Panc1 (cell line): ENCODE measurements around the gene C19orf38. TPM values are rescaled to one million over a fixed set of nuclear protein-coding genes. Genes with fewer than 3 reads are reported as not detected.

Experiments used
- ATAC-seq: fragments of 200-7000 bp; cut with Tn5 transposase; 2 replicates; pipeline ENCODE4 v1.9.1; 2020; ENCODE audit warnings: mild to moderate bottlenecking, moderate library complexity
- BruUV-seq: library from RNA; stranded (reverse); fragments of 400-500 nt; replicated peaks from 2 replicates; lab custom pipeline; 2021; lab: Mats Ljungman, UMichigan
- CTCF ChIA-PET: fragments of 300-600 bp; sonication (Branson Sonifier 250); formaldehyde crosslinking; loops from one replicate; lab custom pipeline; 2022; ENCODE audit warnings: antibody characterized with exemption; lab: Charles Lee
- POLR2A ChIA-PET: fragments of 300-600 bp; sonication (Branson Sonifier 250); formaldehyde crosslinking; loops from one replicate; lab custom pipeline; 2022; ENCODE audit warnings: antibody characterized with exemption; lab: Charles Lee
- DNase-seq: peaks from one replicate; pipeline ENCODE4 v3.0.0-alpha.2; 2010; ENCODE audit warnings: low read depth, low spot score
- H3K27ac ChIP-seq: 2 replicates; pipeline ENCODE4 v1.5.1; 2011; ENCODE audit warnings: mild to moderate bottlenecking, low read length, inconsistent platforms
- H3K27me3 ChIP-seq: fragments of 200-500 bp; sonication (Bioruptor generic); 2 replicates; pipeline ENCODE4 v1.6.0; 2014; ENCODE audit warnings: low read length, inconsistent platforms; ENCODE audit not compliant: control insufficient read depth, insufficient read depth
- H3K36me3 ChIP-seq: fragments of 200-500 bp; sonication (Bioruptor generic); 2 replicates; pipeline ENCODE4 v1.5.1; 2014; ENCODE audit warnings: inconsistent platforms, mild to moderate bottlenecking, low read length, moderate library complexity; ENCODE audit not compliant: control insufficient read depth, insufficient read depth
- H3K4me1 ChIP-seq: 2 replicates; pipeline ENCODE4 v1.5.1; 2011; ENCODE audit warnings: inconsistent platforms, mild to moderate bottlenecking, low read length, moderate library complexity; ENCODE audit not compliant: control insufficient read depth, insufficient read depth
- H3K4me3 ChIP-seq, 2 experiments: 2 replicates each; pipeline ENCODE4 v1.5.1; 2011 to 2012; ENCODE audit warnings: low read depth in 2 of 2, low read length in 2 of 2, mild to moderate bottlenecking in 2 of 2, inconsistent platforms in 1 of 2, moderate library complexity in 1 of 2
- H3K9me3 ChIP-seq: fragments of 200-500 bp; sonication (Bioruptor generic); 2 replicates; pipeline ENCODE4 v1.5.1; 2014; ENCODE audit warnings: low read depth, mild to moderate bottlenecking, inconsistent platforms, low read length, moderate library complexity; ENCODE audit not compliant: control insufficient read depth, insufficient read depth
- CTCF ChIP-seq: fragments of 450-650 bp; IDR thresholded peaks from 2 replicates; pipeline ENCODE4 v1.5.1; 2017; ENCODE audit warnings: mild to moderate bottlenecking
- POLR2AphosphoS5 ChIP-seq: IDR thresholded peaks from 2 replicates; pipeline ENCODE4 v1.6.1; 2012; ENCODE audit warnings: mild to moderate bottlenecking, low read depth, low read length, moderate library complexity
- REST ChIP-seq, 2 experiments: IDR thresholded peaks; 2 replicates each; pipeline ENCODE4 v1.6.1; 2011 to 2012; ENCODE audit warnings: low read depth in 2 of 2, control low read depth in 1 of 2, low read length in 1 of 2, mild to moderate bottlenecking in 1 of 2, moderate library complexity in 1 of 2; ENCODE audit not compliant: insufficient read depth in 1 of 2
- SIN3A ChIP-seq: IDR thresholded peaks from 2 replicates; pipeline ENCODE4 v1.6.1; 2012; ENCODE audit warnings: low read depth, mild to moderate bottlenecking, low read length, moderate library complexity, borderline replicate concordance; ENCODE audit not compliant: insufficient read depth
- TCF7L2 ChIP-seq: IDR thresholded peaks from 2 replicates; pipeline ENCODE4 v1.6.1; 2011; ENCODE audit warnings: mild to moderate bottlenecking, low read depth, low read length, inconsistent platforms
- in situ Hi-C: cut with HindIII; loops from 2 replicates; pipeline ENCODE4 v1.10.0; 2016; ENCODE audit warnings: low sequenced_read_pairs, low pct_unique_long_range_greater_than_20kb
- intact Hi-C: fragments of 100-400 bp; cut with micrococcal nuclease; formaldehyde crosslinking; loops from one replicate; pipeline ENCODE4 v1.10.0; 2022; ENCODE audit not compliant: unreplicated experiment
- total RNA-seq: library from RNA; stranded (reverse); gene quantifications from one replicate; pipeline ENCODE4 v1.2.1, GENCODE V29; 2021; ENCODE audit not compliant: unreplicated experiment

The C19orf38 gene
- total RNA-seq, 1 experiment from 2014 or later = not detected

DNA sequence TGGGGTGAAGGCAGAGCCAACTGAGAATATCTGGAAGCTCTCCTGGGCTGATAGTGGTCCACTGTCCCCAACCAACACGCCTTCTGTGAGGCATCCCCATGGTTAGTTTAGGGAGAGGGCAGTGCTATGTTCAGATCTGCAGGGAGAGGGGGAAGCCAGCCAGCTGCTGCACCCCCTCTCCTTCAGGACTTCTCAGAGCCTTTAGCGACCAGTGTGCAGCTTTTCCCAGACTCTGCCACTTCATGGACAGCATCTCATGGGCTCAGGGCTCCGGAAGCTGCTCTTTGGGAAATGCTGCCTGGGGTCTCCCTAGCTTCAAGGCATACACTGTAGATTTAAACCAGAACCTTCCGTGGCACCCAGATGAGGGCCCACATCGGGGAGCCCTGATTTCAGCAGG lies 45.7 kb upstream of the C19orf38 start:
- no peaks in the 10 kb centered on the region for H3K27me3 ChIP-seq
- ChIA-PET CTCF (no interaction called here), POLR2A (no interaction called here)
- ATAC-seq (no peak), DNase-seq (no peak)
- H3K36me3 ChIP-seq = no peaks in the 10 kb centered on the region
- in situ Hi-C loops (no loop called here), intact Hi-C loops (no loop called here)
- H3K9me3 ChIP-seq = no peaks in the 10 kb centered on the region
- H3K4me3 ChIP-seq = no peak overlapping the region
- H3K27ac ChIP-seq = no peak overlapping the region
- TF ChIP-seq SIN3A (no peak), POLR2AphosphoS5 (no peak), REST (IDR thresholded peaks at IDR 0.05; ENCODE audit: insufficient read depth in 1 of 2, low read depth in 2 of 2, low read length in 1 of 2) (no peak), TCF7L2 (no peak), CTCF (no peak)
- H3K4me1 ChIP-seq = no peaks in the 10 kb centered on the region
- no TSS peak for BruUV-seq

DNA sequence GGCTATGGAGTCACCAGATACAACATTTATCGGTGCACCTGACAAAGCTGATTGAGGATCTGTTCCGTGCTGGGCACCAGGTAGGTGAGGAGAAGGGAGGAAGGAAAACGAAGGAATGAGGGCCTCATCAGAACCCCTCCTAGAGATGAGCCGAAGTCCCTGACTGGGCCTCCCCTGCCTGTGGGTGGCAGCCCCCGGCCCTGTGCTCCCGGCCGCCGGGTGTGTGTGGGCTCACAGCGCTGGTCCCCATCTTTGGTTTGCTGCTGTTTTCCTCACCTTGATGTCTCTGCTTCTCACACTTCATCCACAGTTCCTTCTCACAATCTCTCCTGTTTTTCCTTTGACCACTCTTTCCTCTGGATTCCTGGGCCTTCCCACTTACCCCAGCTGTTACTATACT lies 45.0 kb upstream of the C19orf38 start:
- BruUV-seq = no TSS peak
- POLR2A ChIA-PET = no interaction called here
- no peak for TF ChIP-seq POLR2AphosphoS5
- no peak for TF ChIP-seq TCF7L2
- no peak for TF ChIP-seq REST (IDR thresholded peaks at IDR 0.05; ENCODE audit: insufficient read depth in 1 of 2, low read depth in 2 of 2, low read length in 1 of 2)

More for the DNA sequence above, 45.0 kb upstream of the C19orf38 start:
- Histone ChIP-seq H3K36me3 (no peaks in the 10 kb centered on the region), H3K27me3 (no peaks in the 10 kb centered on the region), H3K4me3 (no peak overlapping the region), H3K27ac (no peak overlapping the region), H3K4me1 (no peaks in the 10 kb centered on the region), H3K9me3 (no peaks in the 10 kb centered on the region)
- ATAC-seq (no peak), DNase-seq (no peak)
- CTCF ChIA-PET = no interaction called here
- in situ Hi-C loops = no loop called here
- intact Hi-C loops = no loop called here
